GM19238 (cell line): ENCODE results near the gene CSTPP1.
"Not testable (repeated sequence)": the region's sequence is repeated elsewhere in the genome, so short reads cannot be mapped to it uniquely, and the experiment has no call there.

Source experiments
- DNase-seq: peaks from one replicate; pipeline ENCODE4 v3.0.0; 2011; ENCODE audit warnings: low spot score; ENCODE audit not compliant: insufficient read length

The CSTPP1 gene

GRCh38 chr11:47044119-47044518, 107.6 kb downstream of the CSTPP1 start:
- no peak for DNase-seq

DNA sequence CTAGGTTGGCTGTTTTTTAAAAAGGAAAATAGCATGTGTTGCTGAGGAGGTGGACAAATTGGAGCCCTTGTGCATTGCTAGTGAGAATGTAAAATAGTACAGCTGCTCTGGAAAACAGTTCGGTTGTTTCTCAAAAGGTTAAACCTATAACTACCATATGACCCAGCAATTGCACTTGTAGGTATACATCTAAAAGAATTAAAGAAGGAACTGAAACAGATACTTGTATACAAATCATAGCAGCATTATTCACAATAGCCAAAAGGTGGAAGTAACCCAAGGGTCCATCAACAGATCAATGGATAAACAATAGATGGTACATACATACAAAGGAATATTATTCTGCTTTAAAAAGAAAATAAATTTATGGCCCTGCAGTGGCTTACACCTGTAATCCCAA, 111.4 kb downstream of the CSTPP1 start:
- DNase-seq, result no peak

DNA sequence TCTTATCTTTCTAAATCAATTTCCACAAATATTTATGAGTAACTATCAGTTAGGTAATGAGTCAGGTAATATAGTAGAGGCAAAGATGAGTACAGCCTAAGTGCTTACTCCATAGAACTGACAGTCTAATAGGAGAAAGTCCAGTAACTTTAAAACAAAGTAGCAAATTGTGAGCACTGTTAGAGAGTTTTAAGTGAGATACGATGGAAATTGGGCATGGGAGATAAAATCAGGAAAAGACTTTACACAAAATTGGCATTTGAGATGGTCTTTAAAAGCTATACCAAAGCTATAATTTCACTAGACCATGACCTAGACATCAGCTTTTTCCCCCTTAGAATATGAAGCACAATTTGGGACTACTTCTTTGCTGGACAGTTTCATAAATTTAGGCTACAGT, 113.7 kb downstream of the CSTPP1 start:
- DNase-seq, result no peak

- DNase-seq, result no peak
Measured at GRCh38 chr11:47051217-47051616, 114.7 kb downstream of the CSTPP1 start.

DNA sequence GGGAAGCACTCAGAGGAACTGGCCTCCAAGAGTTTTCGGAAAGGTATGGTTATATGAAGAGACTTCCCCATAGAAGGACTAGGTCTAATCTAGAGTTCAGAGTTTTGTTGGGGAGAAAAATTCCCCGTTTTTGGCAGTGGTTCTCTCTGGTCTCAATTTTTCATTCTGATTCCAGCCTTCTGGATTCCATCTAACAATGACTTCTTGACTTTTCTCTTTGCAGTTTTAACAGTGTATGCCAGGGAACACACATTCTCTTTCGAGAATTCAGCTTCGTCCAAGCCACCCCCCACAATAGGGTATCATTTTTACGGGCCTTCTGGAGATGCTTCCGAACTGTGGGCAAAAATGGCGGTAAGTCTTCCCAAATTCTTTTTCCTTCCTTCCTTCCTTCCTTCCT, 115.6 kb downstream of the CSTPP1 start:
- DNase-seq, result no peak

DNA sequence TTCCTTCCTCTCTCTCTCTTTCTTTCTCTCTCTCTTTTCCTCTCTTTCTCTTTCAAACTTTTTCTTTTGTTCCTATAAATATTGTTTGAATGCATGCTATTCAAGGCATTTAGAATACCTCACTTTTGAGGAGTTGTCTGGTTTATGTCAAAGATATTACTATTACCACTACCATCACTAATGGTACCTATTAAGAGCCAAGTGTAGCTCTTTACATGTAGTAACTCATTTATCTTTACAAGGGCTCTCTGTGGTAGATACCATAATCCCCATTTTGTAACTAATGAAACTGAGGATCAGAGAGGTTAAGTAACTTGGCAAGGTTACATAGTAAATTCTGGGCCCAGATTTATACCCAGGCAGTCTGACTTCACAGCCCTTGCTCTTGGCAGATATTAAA, 116.0 kb downstream of the CSTPP1 start:
- no peak for DNase-seq

DNA sequence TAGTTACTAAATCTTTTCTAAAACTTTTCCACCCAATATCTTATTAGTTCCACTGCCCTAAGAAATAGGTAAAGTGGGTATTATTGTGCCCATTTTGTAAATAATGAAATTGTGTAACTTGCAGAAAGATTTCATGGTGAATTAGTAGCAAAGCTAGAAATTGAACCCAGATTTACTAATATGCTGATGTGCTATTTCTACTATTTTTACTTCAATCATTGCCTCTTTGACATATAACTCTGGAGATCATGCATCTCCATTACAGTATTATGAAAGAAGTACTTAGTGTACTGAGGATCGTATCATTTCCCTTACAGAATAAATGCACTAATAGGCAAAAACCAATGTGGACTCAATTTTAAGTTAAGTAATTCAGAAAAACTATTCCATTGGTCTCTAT, 119.0 kb downstream of the CSTPP1 start:
- no peak for DNase-seq

GRCh38 chr11:47056261-47056915, 119.8 kb downstream of the CSTPP1 start:
- DNase-seq, result no peak

DNA sequence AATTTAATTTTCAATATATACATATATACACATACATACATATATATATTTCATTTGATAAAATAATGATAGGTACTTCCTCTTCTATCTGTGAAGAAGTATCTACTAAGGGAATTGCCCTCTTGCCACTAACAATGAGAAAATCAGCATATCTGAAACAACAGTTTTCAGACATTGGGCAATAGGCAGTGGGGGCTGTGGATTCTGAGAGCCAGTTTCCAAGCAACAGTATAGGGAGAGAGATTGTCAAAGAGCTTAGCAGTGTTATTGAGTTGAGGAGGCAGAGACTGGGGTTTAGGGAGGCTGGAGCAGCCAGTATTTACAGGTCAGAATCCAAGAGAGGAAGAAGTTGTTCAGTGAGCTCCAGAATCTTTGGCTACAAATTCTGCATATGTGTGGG, 120.8 kb downstream of the CSTPP1 start:
- DNase-seq, result no peak

- DNase-seq, result no peak
Measured at GRCh38 chr11:47060807-47061206, 124.2 kb downstream of the CSTPP1 start.

GRCh38 chr11:47061429-47062178, 125.0 kb downstream of the CSTPP1 start:
- DNase-seq, result no peak

- DNase-seq, result no peak
Measured at GRCh38 chr11:47062736-47063135, 126.2 kb downstream of the CSTPP1 start.

GRCh38 chr11:47067401-47067800, 130.8 kb downstream of the CSTPP1 start:
- no peak for DNase-seq

DNA sequence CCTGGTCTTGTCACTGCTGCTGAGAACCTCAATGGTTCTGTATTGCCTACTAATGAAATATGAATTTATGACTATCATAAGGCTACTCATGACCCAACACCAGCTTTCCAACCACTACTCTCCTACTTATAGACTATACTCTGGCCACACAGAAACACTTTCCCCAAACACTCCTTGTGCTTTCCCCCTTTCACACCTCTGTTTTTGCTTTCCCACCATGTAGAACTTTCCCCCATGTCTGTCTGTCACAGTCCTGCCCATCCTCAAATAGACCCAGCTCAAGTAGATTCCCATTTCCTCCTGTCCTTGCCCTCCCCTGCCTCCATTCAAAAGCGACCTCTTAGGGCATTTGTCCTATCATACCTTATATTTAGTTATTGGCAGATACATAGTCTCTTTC, 134.2 kb downstream of the CSTPP1 start:
- DNase-seq, result no peak

DNA sequence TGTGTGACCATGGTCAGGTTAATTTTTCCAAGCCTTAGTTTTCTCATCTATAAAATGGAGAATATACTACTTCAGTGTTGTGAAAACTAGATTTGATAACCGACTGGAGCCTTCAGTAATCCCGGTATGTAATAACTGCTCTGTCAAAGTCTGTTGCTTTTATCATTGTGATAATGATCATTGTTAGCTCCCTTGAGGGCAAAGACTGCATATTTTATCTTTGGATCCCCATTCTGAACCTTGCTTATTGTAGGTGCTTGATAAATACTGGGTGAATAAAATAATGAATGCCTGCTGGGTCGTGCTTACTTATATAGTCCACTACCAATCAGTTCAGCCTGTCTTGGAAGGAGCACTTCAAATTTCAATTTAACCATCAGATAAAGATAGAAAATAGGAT, 134.8 kb downstream of the CSTPP1 start:
- DNase-seq, result no peak

GRCh38 chr11:47071791-47072261, 135.3 kb downstream of the CSTPP1 start:
- no peak for DNase-seq

DNA sequence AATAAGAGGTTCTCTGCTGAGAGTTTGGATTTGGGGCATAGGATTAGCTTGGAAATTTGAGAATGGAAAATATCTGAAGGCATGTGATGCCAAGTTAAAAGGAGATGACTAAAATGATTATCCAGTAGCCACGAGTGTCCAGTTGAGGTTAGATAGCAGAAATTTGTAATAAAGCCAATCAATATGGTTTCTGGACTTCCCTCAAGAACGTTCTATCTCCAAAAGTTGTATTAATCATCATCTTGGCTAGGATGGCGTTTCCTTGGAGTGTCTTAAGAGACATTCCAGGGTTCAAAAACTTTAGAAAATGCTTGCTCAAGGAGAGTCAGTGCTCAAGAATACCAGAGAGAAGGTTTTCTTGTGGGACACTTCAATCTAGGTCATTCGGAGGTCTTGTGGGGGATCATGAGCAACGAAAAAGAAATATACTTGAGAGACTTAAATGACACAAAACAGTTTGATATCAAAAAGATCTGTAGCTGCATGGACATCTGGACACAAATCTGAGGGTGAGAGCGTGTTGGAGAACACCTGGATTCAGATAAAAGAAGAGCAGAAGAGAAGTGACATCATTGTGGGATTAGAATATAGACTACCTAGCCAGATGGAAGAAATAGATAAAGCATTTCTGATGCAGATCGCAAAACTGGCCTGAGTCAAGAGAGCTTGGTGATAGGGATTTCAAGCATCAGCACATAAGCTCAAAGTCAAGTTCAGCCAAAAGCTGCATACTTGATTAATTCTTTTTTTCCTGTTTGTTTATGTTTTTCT, 142.4 kb downstream of the CSTPP1 start:
- DNase-seq, result no peak

- DNase-seq, result not testable (repeated sequence)
Measured at GRCh38 chr11:47080775-47081174, 144.2 kb downstream of the CSTPP1 start.

DNA sequence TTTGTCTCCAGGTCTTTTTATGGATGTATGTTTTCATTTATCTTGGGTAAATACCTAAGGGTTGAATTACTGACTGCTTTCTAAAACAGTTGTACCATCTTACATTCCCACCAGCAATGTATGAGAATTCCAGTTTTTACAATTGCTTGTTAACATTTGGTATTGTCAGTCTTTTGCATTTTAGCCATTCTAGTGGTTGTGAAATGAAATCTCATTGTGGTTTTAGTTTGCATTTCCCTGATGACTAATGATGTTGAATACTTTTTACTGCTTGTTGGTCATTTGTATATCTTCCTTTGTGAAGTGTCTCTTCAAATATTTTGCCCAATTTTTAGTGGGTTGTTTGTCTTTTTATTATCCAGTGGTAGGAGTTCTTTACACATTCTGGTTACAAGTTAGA, 147.4 kb downstream of the CSTPP1 start:
- DNase-seq, result no peak

DNA sequence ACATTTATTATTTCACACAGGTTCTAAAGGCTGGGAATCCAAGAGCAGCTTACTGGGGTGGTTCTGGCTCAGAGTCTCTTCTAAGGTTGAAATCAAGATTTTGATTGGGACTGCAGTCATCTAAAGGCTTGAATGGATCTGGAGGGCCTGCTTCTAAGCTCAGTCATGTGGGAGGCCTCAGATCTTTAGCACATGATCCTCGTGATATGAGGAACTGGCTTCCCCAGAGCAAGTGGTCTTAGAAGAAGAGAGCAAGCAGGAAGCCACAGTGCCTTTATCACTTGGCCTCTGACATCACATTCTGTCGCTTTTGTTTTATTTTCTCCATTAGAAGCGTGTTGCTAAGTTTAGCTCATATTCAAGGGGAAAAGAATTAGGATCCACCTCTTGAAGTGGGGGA, 151.2 kb downstream of the CSTPP1 start:
- DNase-seq, result no peak

- no peak for DNase-seq
Measured at GRCh38 chr11:47093541-47093940, 157.0 kb downstream of the CSTPP1 start.

- not testable (repeated sequence) for DNase-seq
Measured at GRCh38 chr11:47096871-47097270, 160.3 kb downstream of the CSTPP1 start.
